Panc1 (cell line): ENCODE results near the gene DIAPH1. TPM values are rescaled to one million over a fixed set of nuclear protein-coding genes. Genes with fewer than 3 reads are reported as not detected.

ENCODE experiments used
- ATAC-seq: fragments of 200-7000 bp; cut with Tn5 transposase; 2 replicates; pipeline ENCODE4 v1.9.1; 2020; ENCODE audit warnings: mild to moderate bottlenecking, moderate library complexity
- BruUV-seq: library from RNA; stranded (reverse); fragments of 400-500 nt; replicated peaks from 2 replicates; lab custom pipeline; 2021; lab: Mats Ljungman, UMichigan
- CTCF ChIA-PET: fragments of 300-600 bp; sonication (Branson Sonifier 250); formaldehyde crosslinking; loops from one replicate; lab custom pipeline; 2022; ENCODE audit warnings: antibody characterized with exemption; lab: Charles Lee
- POLR2A ChIA-PET: fragments of 300-600 bp; sonication (Branson Sonifier 250); formaldehyde crosslinking; loops from one replicate; lab custom pipeline; 2022; ENCODE audit warnings: antibody characterized with exemption; lab: Charles Lee
- DNase-seq: peaks from one replicate; pipeline ENCODE4 v3.0.0-alpha.2; 2010; ENCODE audit warnings: low read depth, low spot score
- H3K27ac ChIP-seq: 2 replicates; pipeline ENCODE4 v1.5.1; 2011; ENCODE audit warnings: mild to moderate bottlenecking, low read length, inconsistent platforms
- H3K27me3 ChIP-seq: fragments of 200-500 bp; sonication (Bioruptor generic); 2 replicates; pipeline ENCODE4 v1.6.0; 2014; ENCODE audit warnings: low read length, inconsistent platforms; ENCODE audit not compliant: control insufficient read depth, insufficient read depth
- H3K36me3 ChIP-seq: fragments of 200-500 bp; sonication (Bioruptor generic); 2 replicates; pipeline ENCODE4 v1.5.1; 2014; ENCODE audit warnings: inconsistent platforms, mild to moderate bottlenecking, low read length, moderate library complexity; ENCODE audit not compliant: control insufficient read depth, insufficient read depth
- H3K4me1 ChIP-seq: 2 replicates; pipeline ENCODE4 v1.5.1; 2011; ENCODE audit warnings: inconsistent platforms, mild to moderate bottlenecking, low read length, moderate library complexity; ENCODE audit not compliant: control insufficient read depth, insufficient read depth
- H3K4me3 ChIP-seq, 2 experiments: 2 replicates each; pipeline ENCODE4 v1.5.1; 2011 to 2012; ENCODE audit warnings: low read depth in 2 of 2, low read length in 2 of 2, mild to moderate bottlenecking in 2 of 2, inconsistent platforms in 1 of 2, moderate library complexity in 1 of 2
- H3K9me3 ChIP-seq: fragments of 200-500 bp; sonication (Bioruptor generic); 2 replicates; pipeline ENCODE4 v1.5.1; 2014; ENCODE audit warnings: low read depth, mild to moderate bottlenecking, inconsistent platforms, low read length, moderate library complexity; ENCODE audit not compliant: control insufficient read depth, insufficient read depth
- POLR2AphosphoS5 ChIP-seq: IDR thresholded peaks from 2 replicates; pipeline ENCODE4 v1.6.1; 2012; ENCODE audit warnings: mild to moderate bottlenecking, low read depth, low read length, moderate library complexity
- SIN3A ChIP-seq: IDR thresholded peaks from 2 replicates; pipeline ENCODE4 v1.6.1; 2012; ENCODE audit warnings: low read depth, mild to moderate bottlenecking, low read length, moderate library complexity, borderline replicate concordance; ENCODE audit not compliant: insufficient read depth
- TCF7L2 ChIP-seq: IDR thresholded peaks from 2 replicates; pipeline ENCODE4 v1.6.1; 2011; ENCODE audit warnings: mild to moderate bottlenecking, low read depth, low read length, inconsistent platforms
- in situ Hi-C: cut with HindIII; loops from 2 replicates; pipeline ENCODE4 v1.10.0; 2016; ENCODE audit warnings: low sequenced_read_pairs, low pct_unique_long_range_greater_than_20kb
- intact Hi-C: fragments of 100-400 bp; cut with micrococcal nuclease; formaldehyde crosslinking; loops from one replicate; pipeline ENCODE4 v1.10.0; 2022; ENCODE audit not compliant: unreplicated experiment
- total RNA-seq: library from RNA; stranded (reverse); gene quantifications from one replicate; pipeline ENCODE4 v1.2.1, GENCODE V29; 2021; ENCODE audit not compliant: unreplicated experiment
- TF ChIP-seq, protein P1 (sequence below), 2 experiments: IDR thresholded peaks; 2 replicates each; pipeline ENCODE4 v1.6.1; 2011 to 2012; ENCODE audit warnings: low read depth in 2 of 2, control low read depth in 1 of 2, low read length in 1 of 2, mild to moderate bottlenecking in 1 of 2, moderate library complexity in 1 of 2; ENCODE audit not compliant: insufficient read depth in 1 of 2
- TF ChIP-seq, protein P2 (sequence below): fragments of 450-650 bp; IDR thresholded peaks from 2 replicates; pipeline ENCODE4 v1.5.1; 2017; ENCODE audit warnings: mild to moderate bottlenecking

DIAPH1 gene
- total RNA-seq, 1 experiment from 2014 or later, result 155 TPM

DNA sequence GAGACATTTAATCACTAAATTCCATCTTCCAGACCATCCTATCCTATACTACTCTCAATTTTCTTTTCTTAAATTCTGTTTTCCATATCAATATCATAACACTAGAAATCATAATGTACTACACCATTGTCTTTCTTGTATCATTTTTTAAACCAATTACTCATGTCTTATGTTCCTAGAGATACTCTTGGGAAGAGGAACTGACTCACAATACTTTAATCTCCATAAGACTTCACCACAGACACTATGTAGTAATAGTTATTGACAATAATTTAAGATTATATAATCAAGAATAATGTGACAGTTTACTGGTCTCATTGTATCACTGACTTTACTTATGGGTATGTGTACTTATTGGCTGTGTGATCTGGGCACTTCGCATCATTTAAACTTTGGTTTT lies 86.1 kb downstream of the DIAPH1 start:
- intact Hi-C loops, result no loop called here
- Histone ChIP-seq H3K27me3 (no peaks in the 10 kb centered on the region), H3K36me3 (peaks cover 9% of the 10 kb centered on the region), H3K4me1 (no peaks in the 10 kb centered on the region), H3K9me3 (no peaks in the 10 kb centered on the region), H3K27ac (no peak overlapping the region), H3K4me3 (no peak overlapping the region)
- TF ChIP-seq TCF7L2 (no peak), SIN3A (no peak), POLR2AphosphoS5 (no peak)
- TF ChIP-seq, protein P1, sequence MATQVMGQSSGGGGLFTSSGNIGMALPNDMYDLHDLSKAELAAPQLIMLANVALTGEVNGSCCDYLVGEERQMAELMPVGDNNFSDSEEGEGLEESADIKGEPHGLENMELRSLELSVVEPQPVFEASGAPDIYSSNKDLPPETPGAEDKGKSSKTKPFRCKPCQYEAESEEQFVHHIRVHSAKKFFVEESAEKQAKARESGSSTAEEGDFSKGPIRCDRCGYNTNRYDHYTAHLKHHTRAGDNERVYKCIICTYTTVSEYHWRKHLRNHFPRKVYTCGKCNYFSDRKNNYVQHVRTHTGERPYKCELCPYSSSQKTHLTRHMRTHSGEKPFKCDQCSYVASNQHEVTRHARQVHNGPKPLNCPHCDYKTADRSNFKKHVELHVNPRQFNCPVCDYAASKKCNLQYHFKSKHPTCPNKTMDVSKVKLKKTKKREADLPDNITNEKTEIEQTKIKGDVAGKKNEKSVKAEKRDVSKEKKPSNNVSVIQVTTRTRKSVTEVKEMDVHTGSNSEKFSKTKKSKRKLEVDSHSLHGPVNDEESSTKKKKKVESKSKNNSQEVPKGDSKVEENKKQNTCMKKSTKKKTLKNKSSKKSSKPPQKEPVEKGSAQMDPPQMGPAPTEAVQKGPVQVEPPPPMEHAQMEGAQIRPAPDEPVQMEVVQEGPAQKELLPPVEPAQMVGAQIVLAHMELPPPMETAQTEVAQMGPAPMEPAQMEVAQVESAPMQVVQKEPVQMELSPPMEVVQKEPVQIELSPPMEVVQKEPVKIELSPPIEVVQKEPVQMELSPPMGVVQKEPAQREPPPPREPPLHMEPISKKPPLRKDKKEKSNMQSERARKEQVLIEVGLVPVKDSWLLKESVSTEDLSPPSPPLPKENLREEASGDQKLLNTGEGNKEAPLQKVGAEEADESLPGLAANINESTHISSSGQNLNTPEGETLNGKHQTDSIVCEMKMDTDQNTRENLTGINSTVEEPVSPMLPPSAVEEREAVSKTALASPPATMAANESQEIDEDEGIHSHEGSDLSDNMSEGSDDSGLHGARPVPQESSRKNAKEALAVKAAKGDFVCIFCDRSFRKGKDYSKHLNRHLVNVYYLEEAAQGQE (IDR thresholded peaks at IDR 0.05; ENCODE audit: insufficient read depth in 1 of 2, low read depth in 2 of 2, low read length in 1 of 2), result no peak
- TF ChIP-seq, protein P2, sequence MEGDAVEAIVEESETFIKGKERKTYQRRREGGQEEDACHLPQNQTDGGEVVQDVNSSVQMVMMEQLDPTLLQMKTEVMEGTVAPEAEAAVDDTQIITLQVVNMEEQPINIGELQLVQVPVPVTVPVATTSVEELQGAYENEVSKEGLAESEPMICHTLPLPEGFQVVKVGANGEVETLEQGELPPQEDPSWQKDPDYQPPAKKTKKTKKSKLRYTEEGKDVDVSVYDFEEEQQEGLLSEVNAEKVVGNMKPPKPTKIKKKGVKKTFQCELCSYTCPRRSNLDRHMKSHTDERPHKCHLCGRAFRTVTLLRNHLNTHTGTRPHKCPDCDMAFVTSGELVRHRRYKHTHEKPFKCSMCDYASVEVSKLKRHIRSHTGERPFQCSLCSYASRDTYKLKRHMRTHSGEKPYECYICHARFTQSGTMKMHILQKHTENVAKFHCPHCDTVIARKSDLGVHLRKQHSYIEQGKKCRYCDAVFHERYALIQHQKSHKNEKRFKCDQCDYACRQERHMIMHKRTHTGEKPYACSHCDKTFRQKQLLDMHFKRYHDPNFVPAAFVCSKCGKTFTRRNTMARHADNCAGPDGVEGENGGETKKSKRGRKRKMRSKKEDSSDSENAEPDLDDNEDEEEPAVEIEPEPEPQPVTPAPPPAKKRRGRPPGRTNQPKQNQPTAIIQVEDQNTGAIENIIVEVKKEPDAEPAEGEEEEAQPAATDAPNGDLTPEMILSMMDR, result no peak
- POLR2A ChIA-PET, result no interaction called here
- no TSS peak for BruUV-seq
- in situ Hi-C loops, result no loop called here
- no peak for ATAC-seq
- CTCF ChIA-PET, result no interaction called here
- no peak for DNase-seq

DNA sequence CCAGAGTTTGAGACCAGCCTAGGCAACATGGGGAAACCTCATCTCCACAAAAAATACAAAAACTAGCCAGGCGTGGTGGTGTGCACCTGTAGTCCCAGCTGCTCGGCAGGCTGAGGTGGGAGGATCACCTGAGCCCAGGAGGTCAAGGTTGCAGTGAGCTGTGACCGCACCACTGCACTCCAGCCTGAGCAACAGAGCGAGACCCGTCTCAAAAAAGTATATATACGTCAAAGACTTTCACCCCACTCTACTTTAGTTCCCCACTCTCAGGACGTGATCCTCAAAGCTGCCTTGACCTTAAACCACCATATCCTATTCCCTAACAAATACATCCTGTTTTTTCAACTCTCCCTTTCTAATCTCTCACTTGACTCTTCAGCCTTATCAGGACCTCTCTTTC lies 88.9 kb downstream of the DIAPH1 start:
- intact Hi-C loops, result loop anchor here (10.0 kb wide), 1 partner anchor 175 kb away; the partner anchor contains the start of genes PCDHGA4, PCDHGB1 and PCDHGB2
- ATAC-seq (no peak), DNase-seq (no peak)
- Histone ChIP-seq H3K4me3 (no peak overlapping the region), H3K27me3 (no peaks in the 10 kb centered on the region), H3K9me3 (no peaks in the 10 kb centered on the region), H3K4me1 (peaks cover 3% of the 10 kb centered on the region; the same call in 1 of the 2 replicates), H3K36me3 (peaks cover 13% of the 10 kb centered on the region), H3K27ac (no peak overlapping the region)
- CTCF ChIA-PET, result no interaction called here
- TF ChIP-seq SIN3A (no peak), POLR2AphosphoS5 (no peak), TCF7L2 (no peak)
- TF ChIP-seq, protein P2, result no peak
- TF ChIP-seq, protein P1 (IDR thresholded peaks at IDR 0.05; ENCODE audit: insufficient read depth in 1 of 2, low read depth in 2 of 2, low read length in 1 of 2), result no peak
- in situ Hi-C loops, result no loop called here
- POLR2A ChIA-PET, result no interaction called here
- BruUV-seq, result TSS peak; percentile 71
